ENCODE results near the gene F12.

The F12 gene

GRCh38 chr5:177445052-177445916 lies 35.9 kb upstream of the F12 start:
- TF ChIP-seq CTCF (conservative IDR thresholded peaks at IDR 0.05): no peak
- H3K27ac ChIP-seq: peak overlapping the region; percentile 97

- TF ChIP-seq CTCF (conservative IDR thresholded peaks at IDR 0.05): no peak
- H3K27ac ChIP-seq: peak overlapping the region; percentile 97; the same call in 1 of the 2 replicates
Observed at GRCh38 chr5:177444106-177445051, 35.0 kb upstream of the F12 start.

GRCh38 chr5:177443144-177443983 lies 34.0 kb upstream of the F12 start:
- TF ChIP-seq CTCF (conservative IDR thresholded peaks at IDR 0.05): no peak
- peak overlapping the region; percentile 15; the same call in 1 of the 2 replicates for H3K27ac ChIP-seq

GRCh38 chr5:177442066-177442826 lies 32.9 kb upstream of the F12 start:
- no peak for TF ChIP-seq CTCF (conservative IDR thresholded peaks at IDR 0.05)
- peak overlapping the region; percentile 8; the same call in 1 of the 2 replicates for H3K27ac ChIP-seq

- no peak for TF ChIP-seq CTCF (conservative IDR thresholded peaks at IDR 0.05)
- no peak overlapping the region; the same call in 1 of the 2 replicates for H3K27ac ChIP-seq
Observed at GRCh38 chr5:177440990-177441780, 31.8 kb upstream of the F12 start.
